RPMI8226 (cell line): ENCODE measurements around the gene PPIL6.

Experiments used
- DNase-seq: peaks from one replicate; pipeline ENCODE4 v3.0.0-alpha.2; 2015

The PPIL6 gene

DNA sequence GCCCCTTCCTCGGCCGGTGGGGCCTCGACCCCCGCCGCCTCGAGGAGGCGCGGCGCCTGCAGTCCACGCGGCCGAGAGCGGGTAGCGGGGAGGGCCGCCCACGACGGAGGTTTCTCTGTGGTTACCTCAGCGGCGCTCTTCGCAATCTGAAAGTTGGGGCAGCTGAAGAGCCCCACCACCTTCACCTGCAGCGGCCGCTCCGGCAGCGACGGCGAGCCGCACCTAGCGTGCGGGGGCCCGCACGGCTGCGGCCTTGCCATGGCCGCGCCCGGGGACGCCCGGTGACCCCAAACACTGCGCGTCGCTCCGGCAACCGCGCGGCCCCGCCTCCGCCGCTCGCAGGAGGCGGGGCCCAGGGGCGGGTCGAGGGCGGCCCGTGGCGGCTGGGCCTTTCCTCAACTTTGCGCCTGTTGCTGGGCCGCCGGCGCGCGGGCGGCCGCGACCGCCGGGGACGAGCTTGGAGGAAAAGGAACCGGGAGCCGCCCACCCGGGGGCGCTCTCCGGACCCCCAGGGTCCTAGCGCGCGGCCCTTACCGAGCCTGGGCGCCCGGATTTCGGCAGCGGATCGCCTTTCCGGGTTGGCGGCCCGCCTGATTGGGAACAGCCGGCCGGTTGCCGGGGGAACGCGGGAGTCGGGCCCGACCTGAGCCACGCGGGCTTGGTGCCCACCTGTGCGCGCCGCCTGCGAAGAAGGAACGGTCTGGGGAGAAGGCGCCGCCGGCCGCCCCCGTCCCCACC, at the start of gene PPIL6, which contains the start of gene SMPD2:
Gene PPIL6 (minus strand): TSS at position 298 of the 738 bp plus-strand sequence. CDS start 38 bp downstream, at position 260.
Gene SMPD2 (plus strand): TSS at position 394 of the 738 bp plus-strand sequence. CDS start 398 bp downstream, outside the sequence.
- DNase-seq = peak; percentile 82

DNA sequence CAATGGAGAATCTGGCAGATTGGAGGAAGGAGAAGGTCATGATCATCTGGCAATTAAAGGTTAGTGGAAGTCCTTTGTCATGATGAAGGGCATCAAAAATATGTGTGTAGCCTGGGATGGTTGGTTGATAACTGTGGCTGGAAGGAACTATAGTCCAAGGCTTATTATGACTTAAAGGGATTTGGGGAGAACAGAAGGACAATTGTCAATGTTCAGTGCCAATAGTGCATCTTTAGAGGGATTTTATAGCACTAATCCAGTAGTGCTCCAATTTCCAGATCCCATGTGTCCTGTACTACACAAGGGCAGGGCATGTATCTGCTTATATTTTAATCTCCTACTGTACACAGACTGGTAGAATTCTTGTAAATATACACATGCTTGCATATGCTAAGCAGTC, 47.6 kb upstream of the PPIL6 start:
- DNase-seq = no peak

DNA sequence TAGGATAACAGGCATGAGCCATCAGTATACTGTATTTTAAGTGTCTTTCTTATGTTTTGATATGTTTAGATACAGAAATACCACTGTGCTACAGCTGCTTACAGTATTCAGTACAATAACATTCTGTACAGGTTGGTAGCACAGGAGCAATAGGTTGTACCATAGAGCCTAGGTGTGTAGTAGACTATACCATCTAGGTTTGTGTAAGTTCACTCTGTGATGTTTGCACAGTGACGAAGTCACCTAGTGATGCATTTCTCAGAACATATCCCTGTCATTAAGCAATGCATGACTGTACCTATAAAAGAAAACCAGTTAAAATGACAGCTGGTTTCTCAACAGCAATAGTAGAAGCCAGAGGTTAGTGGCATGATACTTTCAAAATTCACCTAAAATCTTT, 45.6 kb upstream of the PPIL6 start:
- no peak for DNase-seq

DNA sequence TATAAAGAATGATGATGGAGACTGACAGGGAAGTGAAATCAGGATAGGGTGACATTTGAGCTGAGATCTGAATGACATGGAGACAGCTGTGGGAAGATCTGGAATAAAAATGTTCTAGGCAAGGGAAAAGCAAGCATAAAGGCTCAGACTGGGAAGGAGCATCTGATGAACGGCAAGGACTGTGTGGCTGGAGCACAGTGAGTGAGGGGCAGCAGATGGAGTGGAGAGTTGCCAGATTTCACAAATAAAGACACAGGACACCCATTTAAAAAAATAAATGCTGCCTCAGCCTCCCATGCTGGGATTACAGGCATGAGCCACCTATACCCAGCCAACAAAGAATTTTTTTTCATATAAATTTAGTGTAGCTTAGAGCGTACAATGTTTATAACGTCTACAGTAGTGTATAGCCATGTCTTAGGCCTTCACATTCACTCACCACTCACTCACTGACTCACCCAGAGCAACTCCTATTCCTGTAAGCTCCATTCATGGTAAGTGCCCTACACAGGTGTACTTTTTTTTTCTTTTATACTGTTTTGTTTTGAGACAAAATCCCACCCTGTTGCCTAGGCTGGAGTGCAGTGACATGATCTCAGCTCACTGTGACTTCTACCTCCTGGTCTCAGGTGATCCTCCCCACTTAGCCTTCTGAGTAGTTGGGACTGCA, 45.0 kb upstream of the PPIL6 start:
- no peak for DNase-seq

DNA sequence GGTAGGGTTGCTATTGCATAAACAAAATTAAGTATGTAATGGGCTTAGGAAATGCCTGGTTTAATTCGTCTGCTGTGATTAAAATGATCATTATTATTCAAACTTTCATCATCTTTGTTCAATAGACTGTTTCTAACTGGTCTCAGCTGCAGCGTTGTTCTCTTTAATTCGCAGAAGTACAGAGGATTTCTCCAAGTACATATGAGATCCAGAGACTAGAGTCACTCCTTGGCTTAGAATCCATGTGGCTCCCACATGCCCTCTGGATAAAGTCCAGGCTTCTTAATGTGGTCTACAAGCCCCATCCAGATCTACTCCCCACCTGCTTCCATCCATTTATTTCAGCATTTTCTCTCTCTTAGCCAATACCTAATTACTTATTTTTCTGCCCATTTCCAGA, 43.7 kb upstream of the PPIL6 start:
- DNase-seq = no peak

DNA sequence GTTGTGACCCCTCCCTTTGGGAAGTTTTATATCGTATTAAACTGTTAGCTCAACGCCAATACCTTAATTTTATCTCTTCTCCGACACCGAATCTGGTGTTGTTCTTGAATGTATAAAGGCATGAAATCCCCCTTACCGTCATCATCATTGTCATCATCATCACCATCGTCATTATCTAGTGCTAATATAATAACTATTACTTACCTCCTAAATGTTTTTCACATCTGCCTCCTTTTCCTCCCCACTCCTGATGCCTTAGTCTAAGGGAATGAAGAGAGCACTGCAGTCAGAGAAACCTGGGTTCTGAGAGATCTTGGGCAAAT, 43.3 kb upstream of the PPIL6 start:
- DNase-seq = no peak

DNA sequence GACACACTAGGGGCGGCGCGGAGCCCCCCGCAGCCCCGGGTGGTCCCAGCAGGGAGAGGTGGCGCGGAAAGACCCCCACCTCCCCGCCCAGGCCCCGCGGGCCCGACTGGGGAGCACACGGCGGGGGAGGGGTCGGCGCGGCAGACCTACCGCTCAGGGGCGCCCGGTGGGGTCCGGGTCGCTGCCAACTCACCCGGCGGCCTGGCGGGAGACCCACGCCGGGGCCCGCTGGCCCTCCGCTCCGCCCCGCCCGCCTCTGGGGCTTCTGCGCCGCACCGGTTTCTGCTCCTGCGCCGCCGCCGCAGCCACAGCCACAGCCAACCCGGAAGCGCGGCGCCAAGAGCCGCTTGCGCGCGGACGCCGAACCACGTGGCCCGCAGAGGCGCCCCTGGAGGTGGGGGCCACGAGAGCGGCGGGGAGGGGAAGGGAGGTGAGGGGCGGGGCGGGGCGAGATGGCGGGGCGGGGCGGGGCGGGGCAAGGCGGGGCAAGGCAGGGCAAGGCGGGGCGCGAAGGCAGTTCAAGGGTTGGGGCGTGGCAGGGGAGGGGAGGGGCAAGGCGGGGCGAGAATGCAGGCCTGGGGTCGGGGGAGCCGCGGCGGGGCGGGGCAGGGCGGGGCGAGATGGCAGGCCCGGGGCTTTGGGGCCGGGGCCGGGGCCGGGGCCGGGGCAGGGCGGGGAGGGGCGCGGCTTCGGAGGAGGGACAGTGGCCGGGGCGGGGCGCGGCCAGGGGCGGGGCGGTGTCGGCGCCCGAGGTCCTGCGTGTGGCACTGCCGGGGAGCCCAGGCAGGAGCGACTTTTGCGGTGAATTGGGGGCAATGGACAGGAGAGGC, 42.7 kb upstream of the PPIL6 start, which contains the start of gene ZBTB24:
Gene ZBTB24 (minus strand): TSS at position 315 of the 830 bp plus-strand sequence. CDS start 1,193 bp downstream, outside the sequence.
- peak; percentile 91 for DNase-seq

DNA sequence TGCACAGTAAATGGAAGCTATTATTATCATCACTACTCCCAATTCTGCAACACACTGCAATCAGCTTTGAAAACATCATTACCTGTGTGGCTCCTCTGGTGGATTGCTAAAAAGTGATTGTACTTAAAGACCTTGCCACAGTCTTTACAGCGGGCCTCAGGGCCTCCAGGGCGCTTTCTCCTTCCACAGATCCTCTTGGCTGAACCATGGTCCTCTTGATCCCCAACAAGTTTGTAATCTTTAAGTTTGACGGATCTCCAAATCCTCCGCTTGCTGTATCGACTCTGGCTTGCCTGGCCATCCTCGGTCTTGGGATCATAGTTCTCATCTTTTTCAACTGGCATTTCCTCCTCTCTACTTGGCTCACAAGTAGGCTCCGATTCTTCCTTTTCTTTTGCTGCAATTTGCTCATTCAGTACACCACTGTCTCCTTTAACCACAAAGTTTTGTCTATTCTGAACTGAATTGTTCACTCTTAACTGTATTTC, 40.6 kb upstream of the PPIL6 start:
- DNase-seq = no peak

DNA sequence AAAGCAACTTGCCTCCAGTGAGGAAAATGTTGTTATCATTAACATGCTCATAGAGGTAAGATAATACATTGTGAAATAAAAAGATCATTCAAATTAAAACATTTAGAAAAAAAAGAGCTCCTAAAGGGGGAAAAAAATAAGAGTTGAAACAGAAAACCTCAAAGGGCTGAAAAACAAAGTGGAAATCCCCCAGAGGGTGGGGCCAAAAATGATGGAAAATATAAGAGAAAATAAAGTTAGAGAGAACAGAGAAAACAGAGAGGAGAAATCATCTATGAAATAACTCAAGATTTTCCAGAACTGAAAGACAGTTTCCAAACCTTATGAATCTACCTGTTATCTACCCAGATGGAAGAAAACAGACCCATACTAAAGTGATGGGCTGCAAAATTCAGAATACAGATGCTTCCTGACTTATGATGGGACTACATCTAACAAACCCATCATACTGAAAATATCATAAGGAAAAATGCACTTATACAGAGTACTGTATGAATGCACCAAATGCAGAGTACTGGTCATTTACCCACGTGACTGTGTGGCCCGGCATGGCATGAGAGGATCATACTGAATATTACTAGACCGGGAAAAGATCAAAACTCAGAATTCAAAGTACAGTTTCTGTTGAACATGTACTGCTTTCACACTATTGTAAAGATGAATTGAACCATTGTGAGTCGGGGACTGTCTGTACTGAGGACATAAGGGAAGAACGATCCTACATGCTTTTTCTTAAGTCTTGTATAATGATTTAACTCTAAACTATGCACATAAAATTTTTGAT, 38.6 kb upstream of the PPIL6 start:
- DNase-seq = no peak

DNA sequence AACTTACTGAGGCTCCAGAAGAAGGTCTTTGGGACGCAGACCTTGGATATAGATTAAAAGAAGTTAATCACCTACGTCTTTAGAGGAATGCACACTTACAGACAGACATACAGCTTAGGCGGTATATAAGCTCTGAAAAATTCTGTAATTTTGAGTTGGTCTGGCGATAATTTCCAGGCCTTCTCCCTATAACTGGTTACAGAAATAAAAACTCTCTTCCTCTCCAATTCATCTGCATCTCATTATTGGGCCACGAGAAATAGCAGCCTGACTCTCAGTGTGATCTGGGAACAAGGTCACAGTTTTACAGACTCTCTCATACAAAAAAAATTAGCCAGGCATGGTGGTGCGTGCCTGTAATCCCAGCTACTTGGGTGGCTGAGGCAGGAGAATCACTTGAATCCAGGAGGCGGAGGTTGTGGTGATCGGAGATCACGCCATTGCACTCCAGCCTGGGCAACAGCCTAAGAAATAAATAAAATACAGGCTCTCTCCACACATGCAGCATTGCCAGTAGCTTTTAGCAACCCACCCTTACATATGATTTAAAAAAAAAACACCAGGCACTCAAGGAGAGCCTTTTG, 37.9 kb upstream of the PPIL6 start:
- DNase-seq = no peak

DNA sequence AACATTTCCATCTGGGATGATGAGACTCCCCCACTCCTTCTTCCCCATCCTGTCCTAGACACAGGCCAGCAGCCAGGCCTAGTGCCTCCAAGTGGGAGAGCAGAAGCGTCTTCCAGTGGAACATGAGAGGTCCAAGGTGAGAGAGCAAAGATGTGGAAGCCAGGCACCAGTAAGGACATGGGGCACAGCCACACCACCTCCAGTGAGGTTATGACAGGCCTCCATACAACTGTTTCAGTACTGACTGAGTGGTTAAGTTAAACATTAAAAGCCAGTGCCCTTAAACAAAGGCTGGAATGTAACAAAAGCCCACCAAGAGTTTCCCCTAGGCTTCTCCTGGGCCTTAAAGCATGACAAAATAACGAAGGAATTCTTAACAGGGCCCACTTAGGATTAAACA, 37.3 kb upstream of the PPIL6 start:
- DNase-seq = no peak

DNA sequence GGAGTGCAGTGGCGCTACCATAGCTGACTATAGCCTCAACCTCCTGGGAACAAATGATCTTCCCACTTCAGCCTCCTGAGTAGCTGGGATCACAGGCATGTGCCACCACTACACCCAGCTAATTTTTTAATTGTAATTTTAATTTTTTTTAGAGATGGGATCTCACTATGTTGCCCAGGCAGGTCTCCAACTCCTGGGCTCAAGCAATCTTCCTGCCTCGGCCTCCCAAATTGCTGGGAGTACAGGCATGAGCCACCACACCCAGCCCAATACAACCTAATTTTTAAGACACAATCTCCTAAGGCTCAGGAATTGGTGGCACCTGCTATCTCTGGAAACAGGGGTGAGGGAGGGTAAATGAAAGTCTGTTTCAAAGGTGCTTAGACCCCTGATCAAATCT, 36.8 kb upstream of the PPIL6 start:
- DNase-seq = no peak

DNA sequence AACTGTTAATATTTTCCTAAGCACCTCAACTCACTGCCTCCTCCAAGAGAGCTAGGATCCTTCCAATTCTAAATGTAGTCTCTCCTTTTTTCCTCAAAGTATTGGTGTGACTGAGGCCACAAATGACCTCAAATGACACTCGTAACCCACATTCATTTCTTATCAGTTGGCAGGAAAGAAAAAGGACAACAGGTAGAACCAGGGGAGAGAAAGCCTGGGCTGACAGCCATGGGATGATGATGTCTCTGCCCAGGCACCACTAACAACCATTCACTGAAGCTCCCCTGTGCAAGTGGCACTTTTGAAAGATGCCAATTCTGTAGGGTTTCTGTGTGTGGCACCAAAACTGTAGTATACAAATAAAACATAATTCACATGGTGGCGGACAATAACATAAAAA, 35.2 kb upstream of the PPIL6 start:
- no peak for DNase-seq

DNA sequence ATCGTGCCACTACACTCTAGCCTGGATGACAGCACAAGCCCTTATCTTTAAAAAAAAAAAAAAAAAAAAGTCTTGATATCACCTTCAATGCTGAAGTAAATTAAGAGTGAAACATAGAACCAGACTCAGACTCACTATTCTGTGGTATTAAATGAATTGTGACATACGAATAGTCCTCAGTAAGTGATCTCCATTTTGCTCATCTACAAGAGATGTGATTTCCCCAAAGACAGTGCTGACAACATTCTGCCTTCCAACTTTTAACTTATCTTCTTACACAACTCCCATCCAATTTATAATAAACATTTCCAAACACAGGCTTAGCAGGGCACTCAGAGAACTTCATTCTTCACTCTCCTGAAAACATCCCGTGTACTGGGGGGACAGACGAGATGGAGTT, 34.6 kb upstream of the PPIL6 start:
- DNase-seq = no peak

DNA sequence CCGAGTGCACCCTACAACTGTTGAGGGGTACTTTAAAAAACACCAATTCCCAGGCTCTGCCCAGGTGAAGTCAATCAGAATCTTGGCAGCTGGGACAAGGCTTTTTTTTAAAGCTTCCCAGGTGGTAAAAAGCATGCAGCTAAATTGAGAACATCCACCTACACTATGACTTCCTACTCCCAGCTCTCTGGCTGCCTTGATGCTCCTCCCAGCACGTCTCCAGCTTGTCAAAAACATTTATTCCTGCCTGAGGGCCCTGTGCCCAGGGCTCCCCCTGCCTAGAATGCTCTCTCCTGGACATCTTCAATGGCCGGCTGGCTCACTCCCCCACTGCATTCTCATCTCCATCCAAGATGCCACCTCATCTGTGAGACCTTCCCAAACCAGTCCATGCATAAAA, 32.7 kb upstream of the PPIL6 start:
- DNase-seq = no peak

DNA sequence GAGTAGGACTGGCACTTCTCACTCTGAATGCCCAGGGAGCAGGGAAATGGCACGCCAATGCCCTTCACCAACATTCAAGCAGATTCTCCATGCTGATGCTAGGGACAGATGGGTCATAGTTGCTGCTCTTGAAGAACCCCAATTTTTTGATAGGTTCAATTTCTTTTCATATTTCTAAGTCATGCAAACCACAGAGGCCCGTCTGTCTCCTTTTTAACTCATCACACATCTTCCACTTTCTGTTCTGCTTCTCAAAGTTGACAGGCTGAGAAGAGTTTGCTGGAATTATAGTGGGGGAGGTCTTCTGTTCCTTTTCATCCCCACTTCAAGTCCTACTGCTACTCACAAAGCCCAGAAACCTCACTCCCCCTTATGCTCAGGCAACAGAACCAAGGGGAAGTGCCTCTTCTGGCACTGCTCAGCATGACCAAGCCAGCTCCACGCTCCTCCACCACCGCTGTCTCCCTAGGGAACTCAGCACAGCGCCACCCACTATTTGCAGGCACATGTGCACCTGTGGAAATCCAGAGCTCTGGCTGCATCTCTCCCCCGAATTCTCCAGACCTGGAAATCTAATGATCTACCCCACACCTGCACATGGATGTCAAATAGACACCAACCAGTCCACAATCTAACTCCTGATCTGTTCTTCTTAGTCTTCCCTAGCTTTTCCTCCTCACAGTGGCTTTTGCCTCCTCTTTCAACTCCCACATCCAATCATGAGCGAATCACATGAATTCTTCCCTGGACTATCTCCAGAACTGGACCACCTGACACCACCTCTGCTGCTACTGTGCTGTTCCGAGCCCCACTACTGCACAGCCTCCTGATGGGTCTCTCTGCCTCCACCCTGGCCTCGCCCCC, 31.9 kb upstream of the PPIL6 start:
- no peak for DNase-seq

DNA sequence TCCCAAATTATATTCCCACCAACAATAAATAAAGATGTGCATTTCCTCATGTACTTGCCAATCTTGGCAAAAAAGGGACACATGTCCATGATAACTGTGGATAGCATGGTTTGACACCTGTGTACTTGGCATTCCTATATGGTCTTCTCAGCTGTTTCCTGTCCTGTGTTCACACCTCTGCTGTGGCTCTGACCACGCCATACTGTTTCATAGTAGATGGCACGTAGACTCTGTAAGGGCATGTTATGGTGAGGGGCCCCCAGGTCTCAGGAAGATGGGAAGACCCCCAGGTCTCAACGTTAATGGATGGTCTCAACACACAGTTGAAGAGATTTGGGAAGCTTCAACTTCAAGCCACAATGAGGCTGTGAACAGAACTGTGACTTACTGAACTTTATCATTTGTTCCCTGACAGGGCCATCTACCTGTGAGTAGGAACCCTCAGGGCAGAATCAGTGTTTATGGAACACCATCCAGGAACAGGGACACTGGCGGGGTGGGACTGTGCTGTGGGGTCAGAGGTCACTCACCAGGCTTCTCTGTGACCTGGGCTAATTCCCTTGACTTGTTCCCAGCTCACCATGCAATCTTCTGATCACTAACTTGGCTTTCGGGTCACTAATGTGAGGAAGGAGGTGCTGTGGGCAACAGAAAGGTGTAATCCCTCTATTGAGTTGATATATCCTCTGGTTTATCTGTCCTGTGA, 30.8 kb upstream of the PPIL6 start:
- no peak for DNase-seq

DNA sequence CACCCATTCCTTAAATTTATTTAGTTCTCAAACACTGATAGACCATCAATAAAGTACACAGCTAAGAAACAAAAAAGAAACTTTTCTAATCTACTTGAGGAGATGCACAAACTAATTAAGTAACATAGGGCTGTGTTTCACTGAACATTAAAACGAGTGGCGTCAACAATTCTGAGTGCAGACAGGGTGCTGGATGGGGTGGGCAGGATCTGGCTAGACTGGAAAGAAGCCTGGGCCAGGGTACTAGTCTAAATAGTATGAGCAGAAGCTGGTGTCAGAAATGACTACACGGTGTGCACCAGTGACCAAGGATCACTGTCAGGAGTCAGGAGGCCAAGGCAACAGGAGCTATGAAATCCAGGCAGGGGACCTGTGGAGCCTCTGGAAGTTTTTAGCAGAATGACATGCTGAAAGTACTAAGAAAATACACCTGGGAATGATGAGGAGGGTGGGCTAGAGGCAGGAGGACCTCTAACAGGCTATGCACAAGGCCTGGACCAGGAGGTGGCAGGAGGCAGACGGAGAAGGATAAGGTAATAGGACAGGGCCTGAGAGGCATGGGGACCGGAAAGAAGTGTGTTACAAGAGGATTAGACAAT, 29.3 kb upstream of the PPIL6 start:
- DNase-seq = no peak

DNA sequence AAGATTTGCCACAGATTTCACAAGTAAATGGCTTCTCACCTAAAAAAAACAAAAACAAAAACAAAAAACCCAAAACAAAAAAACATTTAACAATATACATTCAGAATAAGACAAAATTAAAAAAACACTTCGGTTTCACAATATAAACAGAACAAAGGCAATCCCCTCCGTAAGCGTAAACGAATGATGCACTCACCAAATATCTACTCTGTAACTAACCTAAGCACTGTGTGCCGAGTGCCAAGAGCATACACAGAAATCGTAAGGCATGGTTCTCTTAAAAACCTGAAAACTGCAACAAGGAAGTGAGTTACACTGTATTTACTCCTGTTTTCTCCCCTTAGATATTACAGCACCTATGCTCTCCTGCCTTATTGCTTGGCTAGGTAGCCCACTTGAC, 27.3 kb upstream of the PPIL6 start:
- DNase-seq = no peak
